ENCODE measurements around the gene S100A9. TPM values are rescaled to one million over a fixed set of nuclear protein-coding genes. Genes with fewer than 3 reads are reported as not detected.
"Not testable (repeated sequence)": the region's sequence is repeated elsewhere in the genome, so short reads cannot be mapped to it uniquely, and the experiment has no call there.

The S100A9 gene
- total and polyA plus RNA-seq, 4 donors = 35.0 to 603 (median 158) TPM

DNA sequence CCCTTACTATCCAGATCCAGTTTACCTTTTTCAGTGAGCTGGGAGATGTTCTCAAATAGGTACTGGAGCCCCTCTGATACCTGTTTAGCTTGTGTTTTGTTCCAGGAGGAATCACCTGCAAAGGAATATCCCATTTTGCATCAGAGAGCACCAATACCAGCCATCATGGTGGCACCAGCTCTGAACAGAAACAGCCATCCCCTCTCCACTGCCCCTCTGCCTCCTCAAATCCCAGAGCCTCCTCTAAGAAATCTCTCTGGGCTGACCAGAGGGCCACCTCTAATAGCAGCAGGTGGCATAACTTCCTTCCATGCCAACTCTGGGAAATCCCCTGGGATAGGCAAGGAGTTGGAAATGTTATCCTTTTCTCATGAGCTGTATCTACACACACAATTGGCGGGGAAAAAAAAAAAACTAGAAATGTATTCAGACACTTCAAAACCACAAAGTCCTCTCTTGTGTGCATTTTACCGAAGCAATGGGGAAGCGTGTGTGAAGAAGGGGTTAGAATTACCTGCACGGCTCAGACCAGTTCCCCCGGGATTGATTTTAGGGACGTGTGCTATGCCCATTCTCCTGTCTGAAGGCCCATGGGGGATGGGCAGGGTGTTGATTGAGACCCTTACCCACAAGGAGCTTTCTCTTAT is 11.5 kb upstream of the S100A9 start (continued):
- TF ChIP-seq SP1 (IDR thresholded peaks at IDR 0.05) (no peak), NR2F2 (IDR thresholded peaks at IDR 0.05) (no peak)

DNA sequence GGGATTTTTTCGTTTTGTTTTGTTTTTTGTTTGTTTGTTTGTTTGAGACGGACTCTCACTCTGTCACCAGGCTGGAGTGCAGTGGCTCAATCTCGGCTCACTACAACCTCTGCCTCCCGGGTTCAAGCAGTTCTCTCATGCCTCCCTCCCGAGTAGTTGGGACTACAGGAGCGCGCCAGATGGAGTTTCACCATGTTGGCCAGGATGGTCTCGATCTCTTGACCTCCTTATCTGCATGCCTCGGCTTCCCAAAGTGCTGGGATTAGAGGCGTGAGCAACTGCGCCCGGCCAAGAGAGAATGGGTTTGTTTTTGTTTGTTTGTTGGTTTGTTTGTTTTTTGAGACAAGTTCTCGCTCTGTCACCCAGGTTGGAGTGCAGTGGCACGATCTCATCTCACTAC is 10.6 kb upstream of the S100A9 start:
- DNase-seq (ENCODE audit: low spot score); H3K27ac ChIP-seq (ENCODE audit: low read depth in 1 of 2, low read length in 2 of 2); H3K9ac ChIP-seq (ENCODE audit: low read depth in 1 of 2, low read length in 2 of 2); H3K9me3 ChIP-seq (ENCODE audit: control insufficient read depth in 4 of 4, low read length in 3 of 4); H3K4me1 ChIP-seq (ENCODE audit: control insufficient read depth in 4 of 4, insufficient read depth in 4 of 4, low read length in 3 of 4); H3K36me3 ChIP-seq (ENCODE audit: control insufficient read depth in 4 of 4, insufficient read depth in 3 of 4, low read depth in 1 of 4, low read length in 3 of 4); H3K4me3 ChIP-seq (ENCODE audit: low read depth in 1 of 3, low read length in 3 of 3): not testable (repeated sequence)
- H3K27me3 ChIP-seq (ENCODE audit: control insufficient read depth in 4 of 4, insufficient read depth in 4 of 4, low read length in 3 of 4) = peaks cover 0 to 12% (median 2%) of the 10 kb centered on the region in 4 donors
- whole genome bisulfite sequencing = 67% methylated on average over 14 of the region's 14 CpGs

DNA sequence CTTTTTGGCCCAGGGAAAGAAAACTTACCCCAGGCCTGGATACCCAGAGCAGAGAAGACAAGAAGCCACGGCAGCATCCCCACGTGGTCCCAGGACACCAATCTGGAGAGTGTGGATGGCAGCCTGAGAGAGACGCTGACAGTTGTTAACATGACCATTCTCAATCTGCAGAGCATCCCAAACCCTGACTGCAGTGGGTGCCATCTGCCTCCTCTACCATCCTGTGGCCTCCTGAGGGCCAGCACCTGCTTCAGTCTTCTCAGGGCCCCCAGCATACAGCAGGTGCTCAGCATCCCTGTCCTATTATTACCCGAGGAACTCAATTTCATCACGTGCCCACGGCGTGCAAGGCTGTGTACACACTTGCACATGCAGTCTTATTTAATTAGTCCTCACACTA is 9.8 kb upstream of the S100A9 start:
- Histone ChIP-seq H3K9me3 (ENCODE audit: control insufficient read depth in 4 of 4, low read length in 3 of 4) (no peaks in the 10 kb centered on the region), H3K27ac (ENCODE audit: low read depth in 1 of 2, low read length in 2 of 2) (no peak overlapping the region), H3K4me3 (ENCODE audit: low read depth in 1 of 3, low read length in 3 of 3) (no peak overlapping the region), H3K27me3 (ENCODE audit: control insufficient read depth in 4 of 4, insufficient read depth in 4 of 4, low read length in 3 of 4) (peaks cover 0 to 12% (median 2%) of the 10 kb centered on the region in 4 donors), H3K36me3 (ENCODE audit: control insufficient read depth in 4 of 4, insufficient read depth in 3 of 4, low read depth in 1 of 4, low read length in 3 of 4) (no peaks in the 10 kb centered on the region), H3K9ac (ENCODE audit: low read depth in 1 of 2, low read length in 2 of 2) (no peak overlapping the region), H3K4me1 (ENCODE audit: control insufficient read depth in 4 of 4, insufficient read depth in 4 of 4, low read length in 3 of 4) (no peaks in the 10 kb centered on the region)
- TF ChIP-seq, protein P1, sequence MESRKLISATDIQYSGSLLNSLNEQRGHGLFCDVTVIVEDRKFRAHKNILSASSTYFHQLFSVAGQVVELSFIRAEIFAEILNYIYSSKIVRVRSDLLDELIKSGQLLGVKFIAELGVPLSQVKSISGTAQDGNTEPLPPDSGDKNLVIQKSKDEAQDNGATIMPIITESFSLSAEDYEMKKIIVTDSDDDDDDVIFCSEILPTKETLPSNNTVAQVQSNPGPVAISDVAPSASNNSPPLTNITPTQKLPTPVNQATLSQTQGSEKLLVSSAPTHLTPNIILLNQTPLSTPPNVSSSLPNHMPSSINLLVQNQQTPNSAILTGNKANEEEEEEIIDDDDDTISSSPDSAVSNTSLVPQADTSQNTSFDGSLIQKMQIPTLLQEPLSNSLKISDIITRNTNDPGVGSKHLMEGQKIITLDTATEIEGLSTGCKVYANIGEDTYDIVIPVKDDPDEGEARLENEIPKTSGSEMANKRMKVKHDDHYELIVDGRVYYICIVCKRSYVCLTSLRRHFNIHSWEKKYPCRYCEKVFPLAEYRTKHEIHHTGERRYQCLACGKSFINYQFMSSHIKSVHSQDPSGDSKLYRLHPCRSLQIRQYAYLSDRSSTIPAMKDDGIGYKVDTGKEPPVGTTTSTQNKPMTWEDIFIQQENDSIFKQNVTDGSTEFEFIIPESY (IDR thresholded peaks at IDR 0.05) = no peak
- TF ChIP-seq HNF4G (IDR thresholded peaks at IDR 0.05) (no peak), HNF4A (conservative IDR thresholded peaks at IDR 0.05) (no peak), TAF1 (conservative IDR thresholded peaks at IDR 0.05) (no peak), NR2F2 (IDR thresholded peaks at IDR 0.05) (no peak), GABPA (IDR thresholded peaks at IDR 0.05 in 1 of 2, conservative IDR thresholded peaks at IDR 0.05 in 1 of 2) (no peak), RAD21 (IDR thresholded peaks at IDR 0.05) (no peak), SP1 (IDR thresholded peaks at IDR 0.05) (no peak), EGR1 (IDR thresholded peaks at IDR 0.05; ENCODE audit: low read depth in 2 of 2) (no peak)
- TF ChIP-seq, protein P2, sequence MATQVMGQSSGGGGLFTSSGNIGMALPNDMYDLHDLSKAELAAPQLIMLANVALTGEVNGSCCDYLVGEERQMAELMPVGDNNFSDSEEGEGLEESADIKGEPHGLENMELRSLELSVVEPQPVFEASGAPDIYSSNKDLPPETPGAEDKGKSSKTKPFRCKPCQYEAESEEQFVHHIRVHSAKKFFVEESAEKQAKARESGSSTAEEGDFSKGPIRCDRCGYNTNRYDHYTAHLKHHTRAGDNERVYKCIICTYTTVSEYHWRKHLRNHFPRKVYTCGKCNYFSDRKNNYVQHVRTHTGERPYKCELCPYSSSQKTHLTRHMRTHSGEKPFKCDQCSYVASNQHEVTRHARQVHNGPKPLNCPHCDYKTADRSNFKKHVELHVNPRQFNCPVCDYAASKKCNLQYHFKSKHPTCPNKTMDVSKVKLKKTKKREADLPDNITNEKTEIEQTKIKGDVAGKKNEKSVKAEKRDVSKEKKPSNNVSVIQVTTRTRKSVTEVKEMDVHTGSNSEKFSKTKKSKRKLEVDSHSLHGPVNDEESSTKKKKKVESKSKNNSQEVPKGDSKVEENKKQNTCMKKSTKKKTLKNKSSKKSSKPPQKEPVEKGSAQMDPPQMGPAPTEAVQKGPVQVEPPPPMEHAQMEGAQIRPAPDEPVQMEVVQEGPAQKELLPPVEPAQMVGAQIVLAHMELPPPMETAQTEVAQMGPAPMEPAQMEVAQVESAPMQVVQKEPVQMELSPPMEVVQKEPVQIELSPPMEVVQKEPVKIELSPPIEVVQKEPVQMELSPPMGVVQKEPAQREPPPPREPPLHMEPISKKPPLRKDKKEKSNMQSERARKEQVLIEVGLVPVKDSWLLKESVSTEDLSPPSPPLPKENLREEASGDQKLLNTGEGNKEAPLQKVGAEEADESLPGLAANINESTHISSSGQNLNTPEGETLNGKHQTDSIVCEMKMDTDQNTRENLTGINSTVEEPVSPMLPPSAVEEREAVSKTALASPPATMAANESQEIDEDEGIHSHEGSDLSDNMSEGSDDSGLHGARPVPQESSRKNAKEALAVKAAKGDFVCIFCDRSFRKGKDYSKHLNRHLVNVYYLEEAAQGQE (IDR thresholded peaks at IDR 0.05) = no peak
- TF ChIP-seq, protein P3, sequence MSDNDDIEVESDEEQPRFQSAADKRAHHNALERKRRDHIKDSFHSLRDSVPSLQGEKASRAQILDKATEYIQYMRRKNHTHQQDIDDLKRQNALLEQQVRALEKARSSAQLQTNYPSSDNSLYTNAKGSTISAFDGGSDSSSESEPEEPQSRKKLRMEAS (IDR thresholded peaks at IDR 0.05) = no peak
- TF ChIP-seq, protein P4, sequence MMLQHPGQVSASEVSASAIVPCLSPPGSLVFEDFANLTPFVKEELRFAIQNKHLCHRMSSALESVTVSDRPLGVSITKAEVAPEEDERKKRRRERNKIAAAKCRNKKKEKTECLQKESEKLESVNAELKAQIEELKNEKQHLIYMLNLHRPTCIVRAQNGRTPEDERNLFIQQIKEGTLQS (IDR thresholded peaks at IDR 0.05) = no peak
- WGBS = 67% methylated on average over 7 of the region's 7 CpGs
- peak; percentile 13 for DNase-seq (ENCODE audit: low spot score)
